ENCODE results near the gene ATF2. TPM values are rescaled to one million over a fixed set of nuclear protein-coding genes. Genes with fewer than 3 reads are reported as not detected.

ATF2 gene
- total and polyA plus RNA-seq, 2 experiments from 2014 or later: 23.0 to 53.5 TPM

DNA sequence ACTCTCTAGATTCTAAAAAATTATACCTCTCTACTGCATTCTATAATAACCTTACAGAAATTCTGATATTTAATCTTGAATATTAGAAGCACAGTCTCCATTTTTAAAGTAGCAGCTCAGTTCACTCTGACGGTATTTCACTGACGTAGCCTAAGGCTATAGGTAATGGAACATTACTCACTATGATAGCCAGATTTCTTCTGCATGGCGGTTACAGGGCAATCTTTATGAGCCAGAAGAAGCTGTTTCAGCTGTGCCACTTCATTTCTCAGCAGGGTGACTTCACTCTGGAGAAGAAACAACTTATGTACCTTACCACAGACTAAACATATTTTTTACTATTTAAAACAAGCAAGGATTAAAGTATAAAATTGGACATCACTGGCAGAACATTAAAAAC, 87.5 kb downstream of the ATF2 start:
- no peak overlapping the region for H2AFZ ChIP-seq
- no peak overlapping the region for H3K27ac ChIP-seq
- H4K20me1 ChIP-seq (ENCODE audit: insufficient read depth, poor library complexity, severe bottlenecking): no peaks in the 10 kb centered on the region
- H3K9me3 ChIP-seq (ENCODE audit: low read depth): no peaks in the 10 kb centered on the region
- H3K27me3 ChIP-seq: no peaks in the 10 kb centered on the region
- no peak for TF ChIP-seq EZH2phosphoT487 (IDR thresholded peaks at IDR 0.05; ENCODE audit: low read depth, severe bottlenecking, unreplicated experiment)
- TF ChIP-seq, protein P1, sequence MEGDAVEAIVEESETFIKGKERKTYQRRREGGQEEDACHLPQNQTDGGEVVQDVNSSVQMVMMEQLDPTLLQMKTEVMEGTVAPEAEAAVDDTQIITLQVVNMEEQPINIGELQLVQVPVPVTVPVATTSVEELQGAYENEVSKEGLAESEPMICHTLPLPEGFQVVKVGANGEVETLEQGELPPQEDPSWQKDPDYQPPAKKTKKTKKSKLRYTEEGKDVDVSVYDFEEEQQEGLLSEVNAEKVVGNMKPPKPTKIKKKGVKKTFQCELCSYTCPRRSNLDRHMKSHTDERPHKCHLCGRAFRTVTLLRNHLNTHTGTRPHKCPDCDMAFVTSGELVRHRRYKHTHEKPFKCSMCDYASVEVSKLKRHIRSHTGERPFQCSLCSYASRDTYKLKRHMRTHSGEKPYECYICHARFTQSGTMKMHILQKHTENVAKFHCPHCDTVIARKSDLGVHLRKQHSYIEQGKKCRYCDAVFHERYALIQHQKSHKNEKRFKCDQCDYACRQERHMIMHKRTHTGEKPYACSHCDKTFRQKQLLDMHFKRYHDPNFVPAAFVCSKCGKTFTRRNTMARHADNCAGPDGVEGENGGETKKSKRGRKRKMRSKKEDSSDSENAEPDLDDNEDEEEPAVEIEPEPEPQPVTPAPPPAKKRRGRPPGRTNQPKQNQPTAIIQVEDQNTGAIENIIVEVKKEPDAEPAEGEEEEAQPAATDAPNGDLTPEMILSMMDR (IDR thresholded peaks at IDR 0.05; ENCODE audit: poor library complexity): no peak
- TF ChIP-seq EZH2 (IDR thresholded peaks at IDR 0.05; ENCODE audit: borderline replicate concordance): no peak
- no peaks in the 10 kb centered on the region for H3K79me2 ChIP-seq
- 69% methylated on average over 3 of the region's 3 CpGs for WGBS (ENCODE audit: low lambda C conversion rate, missing lambda C conversion rate)
- no peaks in the 10 kb centered on the region for H3K9me2 ChIP-seq (replicated peaks; ENCODE audit: insufficient read depth)
- DNase-seq (ENCODE audit: low spot score): no peak
- peaks cover 6% of the 10 kb centered on the region for H3K36me3 ChIP-seq (replicated peaks; ENCODE audit: insufficient read depth, low read depth)
- H3K4me3 ChIP-seq: no peak overlapping the region
- no peak overlapping the region for H3K4me2 ChIP-seq
- H3K4me1 ChIP-seq (ENCODE audit: insufficient read depth): no peaks in the 10 kb centered on the region

DNA sequence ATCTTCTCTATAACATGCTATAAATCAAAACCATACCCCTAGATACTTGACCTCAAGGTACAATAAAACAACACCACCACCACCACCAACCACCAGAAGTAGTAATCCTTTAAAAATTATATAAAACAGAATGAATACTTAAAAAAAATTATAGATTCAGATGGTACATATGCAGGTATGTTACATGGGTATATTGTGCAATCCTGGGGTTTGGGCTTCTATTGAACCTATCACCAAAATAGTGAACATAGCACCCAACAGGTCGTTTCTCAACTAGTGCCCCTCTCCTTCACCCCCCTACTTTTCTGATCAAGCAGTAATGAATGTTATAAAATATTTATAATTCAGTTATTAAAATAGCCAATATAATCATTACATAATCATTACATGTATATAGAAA, 91.7 kb downstream of the ATF2 start:
- TF ChIP-seq EZH2phosphoT487 (IDR thresholded peaks at IDR 0.05; ENCODE audit: low read depth, severe bottlenecking, unreplicated experiment) (no peak), EZH2 (IDR thresholded peaks at IDR 0.05; ENCODE audit: borderline replicate concordance) (no peak)
- TF ChIP-seq, protein P1 (IDR thresholded peaks at IDR 0.05; ENCODE audit: poor library complexity): no peak
- no peaks in the 10 kb centered on the region for H3K79me2 ChIP-seq
- H3K9me2 ChIP-seq (replicated peaks; ENCODE audit: insufficient read depth): no peaks in the 10 kb centered on the region
- no peaks in the 10 kb centered on the region for H3K4me1 ChIP-seq (ENCODE audit: insufficient read depth)
- H3K27ac ChIP-seq: no peak overlapping the region
- H3K36me3 ChIP-seq (replicated peaks; ENCODE audit: insufficient read depth, low read depth): no peaks in the 10 kb centered on the region
- no peaks in the 10 kb centered on the region for H3K27me3 ChIP-seq
- no peaks in the 10 kb centered on the region for H4K20me1 ChIP-seq (ENCODE audit: insufficient read depth, poor library complexity, severe bottlenecking)
- no peaks in the 10 kb centered on the region for H3K9me3 ChIP-seq (ENCODE audit: low read depth)
- no peak overlapping the region for H3K4me2 ChIP-seq
- no peak overlapping the region for H3K4me3 ChIP-seq
- H2AFZ ChIP-seq: no peak overlapping the region
- no peak for DNase-seq (ENCODE audit: low spot score)
- WGBS (ENCODE audit: low lambda C conversion rate, missing lambda C conversion rate): 100% methylated on average over 1 of the region's 1 CpG

DNA sequence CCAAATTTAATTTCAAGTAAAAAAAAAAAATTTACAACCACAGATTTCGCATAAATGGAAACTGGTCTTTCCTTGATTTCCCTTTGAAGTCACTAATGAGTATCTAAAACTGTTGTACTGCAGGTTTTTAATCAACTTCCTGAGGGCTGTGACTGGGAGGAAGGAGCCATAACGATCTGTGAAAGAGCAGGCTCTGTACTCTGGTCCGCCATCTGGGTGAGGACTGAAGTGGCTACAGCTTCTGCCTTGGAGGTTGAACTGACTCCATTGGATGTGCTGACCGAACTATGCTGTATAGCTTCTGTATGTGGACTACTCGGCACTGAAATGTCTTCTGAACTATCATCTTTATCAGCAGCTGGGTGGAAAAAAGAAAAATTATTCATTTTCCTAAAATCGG, 93.5 kb downstream of the ATF2 start:
- no peaks in the 10 kb centered on the region for H3K79me2 ChIP-seq
- H3K27me3 ChIP-seq: no peaks in the 10 kb centered on the region
- TF ChIP-seq EZH2phosphoT487 (IDR thresholded peaks at IDR 0.05; ENCODE audit: low read depth, severe bottlenecking, unreplicated experiment) (no peak), EZH2 (IDR thresholded peaks at IDR 0.05; ENCODE audit: borderline replicate concordance) (no peak)
- TF ChIP-seq, protein P1 (IDR thresholded peaks at IDR 0.05; ENCODE audit: poor library complexity): no peak
- no peaks in the 10 kb centered on the region for H3K36me3 ChIP-seq (replicated peaks; ENCODE audit: insufficient read depth, low read depth)
- H3K27ac ChIP-seq: no peak overlapping the region
- H3K9me3 ChIP-seq (ENCODE audit: low read depth): no peaks in the 10 kb centered on the region
- no peak for DNase-seq (ENCODE audit: low spot score)
- WGBS (ENCODE audit: low lambda C conversion rate, missing lambda C conversion rate): 96% methylated on average over 6 of the region's 6 CpGs
- no peak overlapping the region for H3K4me3 ChIP-seq
- no peak overlapping the region for H2AFZ ChIP-seq
- H4K20me1 ChIP-seq (ENCODE audit: insufficient read depth, poor library complexity, severe bottlenecking): no peaks in the 10 kb centered on the region
- no peak overlapping the region for H3K4me2 ChIP-seq
- H3K9me2 ChIP-seq (replicated peaks; ENCODE audit: insufficient read depth): no peaks in the 10 kb centered on the region
- no peaks in the 10 kb centered on the region for H3K4me1 ChIP-seq (ENCODE audit: insufficient read depth)

DNA sequence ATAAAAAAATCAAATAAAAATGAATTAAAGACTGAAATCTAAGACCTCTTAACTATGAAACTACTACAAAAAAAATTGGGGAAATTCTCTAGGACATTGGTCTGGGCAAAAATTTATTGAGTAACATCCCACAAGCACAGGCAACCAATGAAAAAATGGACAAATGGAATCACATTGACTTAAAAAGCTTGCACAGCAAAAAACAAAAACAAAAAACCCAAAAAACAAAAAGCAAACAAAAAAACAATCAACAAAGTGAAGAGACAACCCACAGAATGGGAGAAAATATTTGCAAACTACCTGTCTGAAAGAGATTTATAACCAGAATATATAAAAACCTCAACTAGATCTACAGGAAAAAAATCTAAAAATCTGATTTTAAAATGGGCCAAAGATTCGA, 99.5 kb downstream of the ATF2 start:
- TF ChIP-seq, protein P1 (IDR thresholded peaks at IDR 0.05; ENCODE audit: poor library complexity): no peak
- TF ChIP-seq EZH2 (IDR thresholded peaks at IDR 0.05; ENCODE audit: borderline replicate concordance): no peak
- TF ChIP-seq EZH2phosphoT487 (IDR thresholded peaks at IDR 0.05; ENCODE audit: low read depth, severe bottlenecking, unreplicated experiment): no peak
- Histone ChIP-seq H3K9me3 (ENCODE audit: low read depth) (no peaks in the 10 kb centered on the region), H3K27ac (no peak overlapping the region), H4K20me1 (ENCODE audit: insufficient read depth, poor library complexity, severe bottlenecking) (no peaks in the 10 kb centered on the region), H2AFZ (no peak overlapping the region), H3K4me3 (no peak overlapping the region), H3K4me2 (no peak overlapping the region), H3K79me2 (no peaks in the 10 kb centered on the region), H3K9me2 (replicated peaks; ENCODE audit: insufficient read depth) (no peaks in the 10 kb centered on the region), H3K4me1 (ENCODE audit: insufficient read depth) (no peaks in the 10 kb centered on the region), H3K27me3 (no peaks in the 10 kb centered on the region), H3K36me3 (replicated peaks; ENCODE audit: insufficient read depth, low read depth) (no peaks in the 10 kb centered on the region)
- WGBS (ENCODE audit: low lambda C conversion rate, missing lambda C conversion rate): 100% methylated on average over 1 of the region's 1 CpG
- DNase-seq (ENCODE audit: low spot score): no peak
